ENCODE measurements around the gene HMGN1. TPM values are rescaled to one million over a fixed set of nuclear protein-coding genes. Genes with fewer than 3 reads are reported as not detected.
A peak's percentile ranks its signal among the peaks of the same experiment; 100 is the strongest.
"Not testable (repeated sequence)": the region's sequence is repeated elsewhere in the genome, so short reads cannot be mapped to it uniquely, and the experiment has no call there.

The HMGN1 gene
- total RNA-seq, 4 donors from 2014 or later = 58.4 to 82.2 (median 59.6) TPM

DNA sequence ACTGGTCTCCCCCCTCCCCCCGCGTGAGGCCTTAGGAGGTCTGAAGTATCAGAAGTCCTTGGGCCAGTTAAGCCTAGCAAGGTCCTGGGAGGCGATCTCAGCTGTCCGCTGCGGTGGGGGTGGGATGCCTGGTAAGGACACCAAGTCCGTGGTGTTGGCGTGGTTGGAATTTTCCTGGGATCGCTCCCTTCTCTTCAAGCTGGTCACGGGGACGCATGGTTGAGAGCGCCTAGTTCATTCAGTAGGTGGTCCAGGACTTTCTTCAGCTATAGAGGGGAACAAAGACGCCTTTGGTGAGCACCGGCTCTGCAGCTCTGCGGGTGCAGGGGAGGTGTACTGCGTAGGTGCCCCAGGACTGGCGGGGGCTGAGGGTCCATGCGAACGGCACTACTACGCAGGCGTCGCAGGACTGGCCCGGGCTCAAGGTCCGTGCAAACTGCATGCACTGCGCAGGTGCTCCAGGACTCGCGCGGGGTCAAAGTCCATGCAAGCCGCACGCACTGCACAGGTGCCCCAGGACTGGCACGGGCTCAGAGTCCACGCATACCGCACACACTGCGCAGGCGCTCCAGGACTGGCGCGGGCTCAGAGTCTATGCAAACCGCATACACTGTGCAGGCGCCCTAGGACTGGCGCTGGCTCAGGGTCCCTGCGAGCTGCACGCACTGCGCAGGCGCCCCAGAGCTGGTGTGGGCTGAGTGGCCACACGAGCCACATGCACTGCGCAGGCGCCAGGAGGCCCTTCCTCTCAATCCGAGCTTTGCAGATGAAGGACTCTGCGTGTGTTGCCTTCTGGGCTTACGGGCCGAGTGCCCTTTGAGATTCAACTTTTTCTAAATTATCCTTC is 36.6 kb upstream of the HMGN1 start:
- TF ChIP-seq POLR2A (IDR thresholded peaks at IDR 0.05) (peak in 1 of 2 donors; percentile 23), CTCF (IDR thresholded peaks at IDR 0.05) (no peak), EP300 (IDR thresholded peaks at IDR 0.05) (peak; percentile 18 to 37)
- no peaks in the 10 kb centered on the region for H3K9me3 ChIP-seq
- peak in 1 of 2 donors; percentile 38 for DNase-seq (ENCODE audit: low spot score in 2 of 2)
- peaks cover 0 to 12% (median 0%) of the 10 kb centered on the region in 3 donors for H3K36me3 ChIP-seq
- peaks cover 0 to 48% (median 17%) of the 10 kb centered on the region in 4 donors for H3K4me1 ChIP-seq
- no peaks in the 10 kb centered on the region for H3K27me3 ChIP-seq
- H3K27ac ChIP-seq = peak overlapping the region; percentile 55 to 81 (median 72)
- 57 to 63% methylated on average over 27 to 40 of the region's 50 CpGs for WGBS, 2 donors
- H3K4me3 ChIP-seq = peak overlapping the region in 3 of 4 donors; percentile 28 to 47 (median 39)

GRCh38 chr21:39384674-39385298 is 35.9 kb upstream of the HMGN1 start:
- Histone ChIP-seq H3K4me1 (peaks cover 0 to 49% (median 17%) of the 10 kb centered on the region in 4 donors), H3K27me3 (no peaks in the 10 kb centered on the region), H3K27ac (peak overlapping the region in 3 of 4 donors; percentile 40 to 77 (median 69)), H3K4me3 (no peak overlapping the region), H3K9me3 (no peaks in the 10 kb centered on the region), H3K36me3 (peaks cover 0 to 10% (median 0%) of the 10 kb centered on the region in 3 donors)
- no peak for DNase-seq (ENCODE audit: low spot score in 2 of 2)
- TF ChIP-seq EP300 (IDR thresholded peaks at IDR 0.05) = no peak
- no peak for TF ChIP-seq POLR2A (IDR thresholded peaks at IDR 0.05)
- TF ChIP-seq CTCF (IDR thresholded peaks at IDR 0.05) = no peak
- WGBS, 2 donors = 70 to 85% methylated on average over 13 of the region's 13 CpGs

DNA sequence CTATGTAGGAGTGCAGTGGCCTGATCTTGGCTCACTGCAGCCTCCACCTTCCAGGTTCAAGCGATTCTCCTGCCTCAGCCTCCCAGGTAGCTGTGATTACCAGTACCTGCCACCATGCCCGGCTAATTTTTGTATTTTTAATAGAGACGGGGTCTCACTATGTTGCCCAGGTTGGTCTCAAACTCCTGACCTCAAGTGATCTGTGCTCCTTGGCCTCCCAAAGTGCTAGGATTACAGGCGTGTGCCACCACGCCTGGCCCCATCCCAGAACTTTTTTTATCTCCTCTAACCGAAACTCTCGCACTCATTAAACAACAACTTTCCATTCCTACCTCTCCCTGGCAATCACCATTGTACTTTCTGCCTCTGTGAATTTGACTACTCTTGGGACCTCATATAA is 33.2 kb upstream of the HMGN1 start:
- Histone ChIP-seq H3K27ac (peak overlapping the region in 2 of 4 donors; percentile 16 to 99), H3K4me1 (peaks cover 0 to 30% (median 12%) of the 10 kb centered on the region in 4 donors), H3K36me3 (peaks cover 0 to 10% (median 0%) of the 10 kb centered on the region in 3 donors)
- 93 to 96% methylated on average over 7 of the region's 7 CpGs for WGBS, 2 donors
- H3K27me3 ChIP-seq; H3K4me3 ChIP-seq; DNase-seq (ENCODE audit: low spot score in 2 of 2); H3K9me3 ChIP-seq: not testable (repeated sequence)

- peaks cover 0 to 19% (median 11%) of the 10 kb centered on the region in 4 donors for H3K4me1 ChIP-seq
- WGBS, 2 donors = 12 to 18% methylated on average over 12 of the region's 12 CpGs
- peak overlapping the region; percentile 65 to 91 (median 70) for H3K4me3 ChIP-seq
- H3K27ac ChIP-seq = peak overlapping the region; percentile 86 to 99 (median 92)
- peaks cover 0 to 10% (median 0%) of the 10 kb centered on the region in 3 donors for H3K36me3 ChIP-seq
- TF ChIP-seq CTCF (IDR thresholded peaks at IDR 0.05) (no peak), POLR2A (IDR thresholded peaks at IDR 0.05) (no peak), EP300 (IDR thresholded peaks at IDR 0.05) (no peak)
- no peaks in the 10 kb centered on the region for H3K9me3 ChIP-seq
- no peaks in the 10 kb centered on the region for H3K27me3 ChIP-seq
- DNase-seq (ENCODE audit: low spot score in 2 of 2) = no peak
Measured at GRCh38 chr21:39381009-39381408, 32.1 kb upstream of the HMGN1 start.

GRCh38 chr21:39379986-39380891 is 31.4 kb upstream of the HMGN1 start:
- H3K4me3 ChIP-seq = peak overlapping the region; percentile 65 to 91 (median 70)
- H3K4me1 ChIP-seq = peaks cover 0 to 18% (median 11%) of the 10 kb centered on the region in 4 donors
- no peaks in the 10 kb centered on the region for H3K9me3 ChIP-seq
- no peaks in the 10 kb centered on the region for H3K27me3 ChIP-seq
- 1% methylated on average over 45 to 65 of the region's 65 CpGs for WGBS, 2 donors
- TF ChIP-seq POLR2A (IDR thresholded peaks at IDR 0.05) = peak; percentile 65 to 86
- TF ChIP-seq EP300 (IDR thresholded peaks at IDR 0.05) = peak; percentile 68 to 94
- peak in 2 of 5 experiments; percentile 21 to 37 for TF ChIP-seq CTCF (IDR thresholded peaks at IDR 0.05)
- H3K36me3 ChIP-seq = peaks cover 0 to 10% (median 0%) of the 10 kb centered on the region in 3 donors
- peak; percentile 86 to 90 for DNase-seq (ENCODE audit: low spot score in 2 of 2)
- peak overlapping the region; percentile 86 to 99 (median 92) for H3K27ac ChIP-seq
